Neural progenitor cell (in vitro differentiated cells): Measurements from ENCODE around the gene SGSM2. TPM values are rescaled to one million over a fixed set of nuclear protein-coding genes. Genes with fewer than 3 reads are reported as not detected.

ENCODE experiments used
- DNase-seq: peaks from one replicate; pipeline ENCODE4 v3.0.0-alpha.2; 2016; ENCODE audit warnings: low spot score
- H2AFZ ChIP-seq: fragments of 200-600 bp; sonication (generic); replicated peaks from 2 replicates; pipeline ENCODE4 v1.6.1; 2016; ENCODE audit warnings: antibody characterized with exemption
- H3F3A ChIP-seq: fragments of 200-600 bp; sonication (generic); 2 replicates; pipeline ENCODE4 v1.6.1; 2016; ENCODE audit warnings: antibody characterized with exemption, low read depth
- H3K27ac ChIP-seq: fragments of 200-600 bp; sonication (generic); 2 replicates; pipeline ENCODE4 v1.5.1; 2016; ENCODE audit warnings: mild to moderate bottlenecking
- H3K27me3 ChIP-seq: fragments of 200-600 bp; sonication (generic); 2 replicates; pipeline ENCODE4 v1.6.1; 2016; ENCODE audit warnings: mild to moderate bottlenecking, moderate library complexity
- H3K36me3 ChIP-seq: fragments of 200-600 bp; sonication (generic); 2 replicates; pipeline ENCODE4 v1.5.1; 2016
- H3K4me1 ChIP-seq: fragments of 200-600 bp; sonication (generic); 2 replicates; pipeline ENCODE4 v1.6.1; 2016; ENCODE audit warnings: mixed run types
- H3K4me2 ChIP-seq: fragments of 200-600 bp; sonication (generic); 2 replicates; pipeline ENCODE4 v1.6.1; 2016
- H3K4me3 ChIP-seq: fragments of 200-600 bp; sonication (generic); 2 replicates; pipeline ENCODE4 v1.5.1; 2016
- H3K79me2 ChIP-seq: fragments of 200-600 bp; sonication (generic); 2 replicates; pipeline ENCODE4 v1.6.1; 2016; ENCODE audit warnings: low read depth
- H3K9ac ChIP-seq: fragments of 200-600 bp; sonication (generic); 2 replicates; pipeline ENCODE4 v1.6.1; 2016
- H3K9me3 ChIP-seq: fragments of 200-600 bp; sonication (generic); 2 replicates; pipeline ENCODE4 v1.5.1; 2016; ENCODE audit warnings: low read depth
- H4K20me1 ChIP-seq: fragments of 200-600 bp; sonication (generic); 2 replicates; pipeline ENCODE4 v1.6.1; 2016; ENCODE audit warnings: low read depth
- H3K27ac Mint-ChIP-seq: 3 replicates; pipeline ENCODE4 v1.8.0; 2021; ENCODE audit warnings: mixed read lengths
- H3K27me3 Mint-ChIP-seq: 2 replicates; pipeline ENCODE4 v1.8.0; 2022; ENCODE audit warnings: low read depth, mild to moderate bottlenecking, inconsistent platforms, moderate library complexity, mixed read lengths; ENCODE audit not compliant: insufficient read depth
- H3K36me3 Mint-ChIP-seq: 3 replicates; pipeline ENCODE4 v1.8.0; 2021; ENCODE audit warnings: mixed read lengths
- H3K4me1 Mint-ChIP-seq: 3 replicates; pipeline ENCODE4 v1.8.0; 2021; ENCODE audit warnings: mixed read lengths
- H3K4me3 Mint-ChIP-seq: 3 replicates; pipeline ENCODE4 v1.8.0; 2021; ENCODE audit warnings: mild to moderate bottlenecking, moderate library complexity, mixed read lengths
- H3K9me3 Mint-ChIP-seq: 3 replicates; pipeline ENCODE4 v1.8.0; 2020; ENCODE audit warnings: mixed read lengths
- CTCF ChIP-seq: fragments of 200-600 bp; sonication (generic); IDR thresholded peaks from 2 replicates; pipeline ENCODE4 v1.5.1; 2017; ENCODE audit warnings: antibody characterized with exemption, mild to moderate bottlenecking
- EZH2 ChIP-seq: fragments of 200-600 bp; sonication (generic); IDR thresholded peaks from 2 replicates; pipeline ENCODE4 v1.6.1; 2017; ENCODE audit warnings: antibody characterized with exemption, mild to moderate bottlenecking, moderate library complexity
- EZH2phosphoT487 ChIP-seq: fragments of 200-600 bp; sonication (generic); IDR thresholded peaks from 2 replicates; pipeline ENCODE4 v1.6.1; 2017; ENCODE audit warnings: antibody characterized with exemption
- total RNA-seq: library from RNA; depleted of rRNA; stranded (reverse); fragments of >200 nt; gene quantifications from 2 replicates; pipeline ENCODE4 v1.2.3, GENCODE V29; 2015; ENCODE audit warnings: low replicate concordance

Gene SGSM2
- total RNA-seq, 1 donor from 2014 or later = 39.0 TPM

GRCh38 chr17:2317796-2318195, 19.5 kb upstream of the SGSM2 start:
- H3K4me3 Mint-ChIP-seq = no peak overlapping the region
- no peak overlapping the region for H3K27ac Mint-ChIP-seq
- DNase-seq = no peak
- H3K4me1 Mint-ChIP-seq = no peaks in the 10 kb centered on the region
- H3K4me2 ChIP-seq = no peak overlapping the region
- no peaks in the 10 kb centered on the region for H3K9me3 ChIP-seq
- H3K27ac ChIP-seq = no peak overlapping the region
- no peaks in the 10 kb centered on the region for H3K36me3 ChIP-seq
- H4K20me1 ChIP-seq = no peaks in the 10 kb centered on the region
- H3K4me3 ChIP-seq = no peak overlapping the region
- no peaks in the 10 kb centered on the region for H3K27me3 ChIP-seq
- H3K9me3 Mint-ChIP-seq = no peaks in the 10 kb centered on the region
- H3K79me2 ChIP-seq = no peaks in the 10 kb centered on the region
- H3K4me1 ChIP-seq = no peaks in the 10 kb centered on the region
- no peak for TF ChIP-seq EZH2phosphoT487
- TF ChIP-seq CTCF = no peak
- TF ChIP-seq EZH2 = no peak
- H3K9ac ChIP-seq = no peak overlapping the region
- peaks cover 19% of the 10 kb centered on the region for H3K36me3 Mint-ChIP-seq
- no peaks in the 10 kb centered on the region for H3K27me3 Mint-ChIP-seq
- H2AFZ ChIP-seq = no peak overlapping the region
- peaks cover 16% of the 10 kb centered on the region for H3F3A ChIP-seq

GRCh38 chr17:2319051-2319450, 18.2 kb upstream of the SGSM2 start:
- Histone ChIP-seq H3K27ac (no peak overlapping the region), H3K36me3 (peaks cover 6% of the 10 kb centered on the region), H3K9me3 (no peaks in the 10 kb centered on the region), H3K4me1 (no peaks in the 10 kb centered on the region), H3K9ac (no peak overlapping the region), H4K20me1 (no peaks in the 10 kb centered on the region), H3F3A (peaks cover 25% of the 10 kb centered on the region), H3K79me2 (no peaks in the 10 kb centered on the region), H2AFZ (no peak overlapping the region), H3K4me3 (no peak overlapping the region), H3K27me3 (no peaks in the 10 kb centered on the region), H3K4me2 (no peak overlapping the region)
- H3K9me3 Mint-ChIP-seq = no peaks in the 10 kb centered on the region
- H3K4me3 Mint-ChIP-seq = no peak overlapping the region
- TF ChIP-seq EZH2 (no peak), CTCF (no peak), EZH2phosphoT487 (no peak)
- peaks cover 28% of the 10 kb centered on the region for H3K36me3 Mint-ChIP-seq
- DNase-seq = no peak
- H3K27me3 Mint-ChIP-seq = no peaks in the 10 kb centered on the region
- H3K27ac Mint-ChIP-seq = no peak overlapping the region
- H3K4me1 Mint-ChIP-seq = no peaks in the 10 kb centered on the region

- H2AFZ ChIP-seq = no peak overlapping the region
- H3K4me2 ChIP-seq = no peak overlapping the region
- Mint-ChIP-seq H3K27ac (no peak overlapping the region), H3K4me1 (no peaks in the 10 kb centered on the region), H3K36me3 (peaks cover 41% of the 10 kb centered on the region), H3K9me3 (no peaks in the 10 kb centered on the region), H3K27me3 (no peaks in the 10 kb centered on the region), H3K4me3 (no peak overlapping the region)
- TF ChIP-seq EZH2phosphoT487 (no peak), EZH2 (no peak), CTCF (no peak)
- H4K20me1 ChIP-seq = no peaks in the 10 kb centered on the region
- DNase-seq = no peak
- no peaks in the 10 kb centered on the region for H3K79me2 ChIP-seq
- H3K27me3 ChIP-seq = no peaks in the 10 kb centered on the region
- no peaks in the 10 kb centered on the region for H3K4me1 ChIP-seq
- H3K27ac ChIP-seq = no peak overlapping the region
- H3K9ac ChIP-seq = no peak overlapping the region
- H3K4me3 ChIP-seq = no peak overlapping the region
- peaks cover 34% of the 10 kb centered on the region for H3F3A ChIP-seq
- peaks cover 7% of the 10 kb centered on the region for H3K36me3 ChIP-seq
- no peaks in the 10 kb centered on the region for H3K9me3 ChIP-seq
These were observed 15.9 kb upstream of the SGSM2 start for GRCh38 chr17:2321399-2321798.
